Testis (tissue), 2 donors: Measurements from ENCODE around the gene ACSL1.

Source experiments
- CTCF ChIP-seq, 3 experiments: fragments of 450-650 bp in 2 of 3; fragments of 200-600 bp in 1 of 3; sonication (generic) in 1 of 3; IDR thresholded peaks; one replicate each; pipeline ENCODE4 v1.5.1; 2016 to 2019; ENCODE audit warnings: antibody characterized with exemption in 3 of 3, mild to moderate bottlenecking in 2 of 3, moderate library complexity in 1 of 3
- POLR2A ChIP-seq: fragments of 450-650 bp; IDR thresholded peaks from one replicate; pipeline ENCODE4 v1.6.1; 2017; ENCODE audit warnings: antibody characterized with exemption, mild to moderate bottlenecking, moderate library complexity

- TF ChIP-seq CTCF (IDR thresholded peaks at IDR 0.05): no peak
- no peak for TF ChIP-seq POLR2A
These were observed 81.5 kb downstream of the ACSL1 start for GRCh38 chr4:184744236-184744635.
